IMR-90 (cell line): ENCODE data around the gene PCDHGA6. TPM values are rescaled to one million over a fixed set of nuclear protein-coding genes. Genes with fewer than 3 reads are reported as not detected.

Experiments
- ATAC-seq: fragments of 200-7000 bp; cut with Tn5 transposase; 2 replicates; pipeline ENCODE4 v1.9.1; 2020; ENCODE audit warnings: low read depth, mild to moderate bottlenecking, moderate library complexity
- BruUV-seq: library from RNA; stranded (reverse); fragments of 400-500 nt; replicated peaks from 2 replicates; lab custom pipeline; 2021; lab: Mats Ljungman, UMichigan
- CTCF ChIA-PET: fragments of 300-600 bp; formaldehyde crosslinking; extraction: SDS; loops from one replicate; lab custom pipeline; 2021; ENCODE audit warnings: antibody characterized with exemption; lab: Yijun Ruan, JAX
- POLR2A ChIA-PET: fragments of 300-600 bp; sonication (Branson Sonifier 250); formaldehyde crosslinking; loops from one replicate; lab custom pipeline; 2022; ENCODE audit warnings: antibody characterized with exemption; ENCODE audit not compliant: unreplicated experiment; lab: Charles Lee
- DNase-seq: peaks from one replicate; pipeline ENCODE4 v3.0.0; 2013
- H2AFZ ChIP-seq: replicated peaks from 2 replicates; pipeline ENCODE3; 2013; ENCODE audit warnings: low read length, mild to moderate bottlenecking; ENCODE audit not compliant: poor library complexity
- H2AK5ac ChIP-seq: 2 replicates; pipeline ENCODE4 v1.6.1; 2013; ENCODE audit warnings: low read depth, low read length, inconsistent platforms
- H2AK9ac ChIP-seq: replicated peaks from 2 replicates; pipeline ENCODE3; 2013; ENCODE audit warnings: mild to moderate bottlenecking, low read depth, low read length, moderate library complexity; ENCODE audit not compliant: poor library complexity
- H2BK120ac ChIP-seq: 2 replicates; pipeline ENCODE4 v1.6.1; 2013; ENCODE audit warnings: low read depth, low read length, inconsistent platforms
- H2BK15ac ChIP-seq: 3 replicates; pipeline ENCODE4 v1.6.1; 2013; ENCODE audit warnings: low read depth, low read length, inconsistent platforms
- H2BK20ac ChIP-seq: 2 replicates; pipeline ENCODE4 v1.6.1; 2013; ENCODE audit warnings: low read depth, mild to moderate bottlenecking, inconsistent platforms, low read length, moderate library complexity
- H2BK5ac ChIP-seq: 2 replicates; pipeline ENCODE4 v1.6.1; 2013; ENCODE audit warnings: mild to moderate bottlenecking, low read depth, low read length, inconsistent platforms; ENCODE audit not compliant: poor library complexity, severe bottlenecking
- H3K14ac ChIP-seq: replicated peaks from 2 replicates; pipeline ENCODE4 v1.6.1; 2013; ENCODE audit warnings: low read depth, low read length, inconsistent platforms
- H3K18ac ChIP-seq: 2 replicates; pipeline ENCODE4 v1.6.1; 2013; ENCODE audit warnings: low read depth, low read length, control low read depth
- H3K23ac ChIP-seq: 2 replicates; pipeline ENCODE4 v1.6.1; 2013; ENCODE audit warnings: low read depth, low read length, inconsistent platforms
- H3K27ac ChIP-seq: 2 replicates; pipeline ENCODE4 v1.5.1; 2013; ENCODE audit warnings: mild to moderate bottlenecking, control low read depth, low read length; ENCODE audit not compliant: insufficient read depth
- H3K27me3 ChIP-seq: 2 replicates; pipeline ENCODE4 v1.6.1; 2013; ENCODE audit warnings: low read length; ENCODE audit not compliant: control insufficient read depth, insufficient read depth
- H3K36me3 ChIP-seq: 2 replicates; pipeline ENCODE4 v1.6.1; 2013; ENCODE audit warnings: low read length, mixed read lengths; ENCODE audit not compliant: control insufficient read depth, insufficient read depth
- H3K4ac ChIP-seq: 2 replicates; pipeline ENCODE4 v1.6.1; 2013; ENCODE audit warnings: low read depth, low read length, inconsistent platforms
- H3K4me1 ChIP-seq: 2 replicates; pipeline ENCODE4 v1.6.1; 2013; ENCODE audit warnings: low read length, mixed read lengths; ENCODE audit not compliant: control insufficient read depth, insufficient read depth
- H3K4me2 ChIP-seq: 2 replicates; pipeline ENCODE4 v1.6.1; 2013; ENCODE audit warnings: low read depth, mild to moderate bottlenecking, control low read depth, low read length, moderate library complexity
- H3K4me3 ChIP-seq: 2 replicates; pipeline ENCODE4 v1.5.1; 2013; ENCODE audit warnings: low read depth, mild to moderate bottlenecking, control low read depth, low read length, moderate library complexity; ENCODE audit not compliant: insufficient read depth
- H3K56ac ChIP-seq: 2 replicates; pipeline ENCODE4 v1.6.1; 2013; ENCODE audit warnings: low read length, inconsistent platforms; ENCODE audit not compliant: insufficient read depth; ENCODE audit errors: extremely low read depth
- H3K79me1 ChIP-seq, 2 experiments: 2 replicates each; pipeline ENCODE4 v1.6.1; 2013; ENCODE audit warnings: low read length in 2 of 2, inconsistent platforms in 1 of 2, low read depth in 1 of 2
- H3K9ac ChIP-seq: 2 replicates; pipeline ENCODE4 v1.6.1; 2013; ENCODE audit warnings: low read depth, low read length, control low read depth
- H3K9me1 ChIP-seq: 2 replicates; pipeline ENCODE4 v1.6.1; 2013; ENCODE audit warnings: low read length, inconsistent platforms; ENCODE audit not compliant: insufficient read depth
- H3K9me3 ChIP-seq: 2 replicates; pipeline ENCODE4 v1.6.1; 2013; ENCODE audit warnings: low read length; ENCODE audit not compliant: control insufficient read depth, insufficient read depth
- H4K20me1 ChIP-seq: 2 replicates; pipeline ENCODE4 v1.6.1; 2013; ENCODE audit warnings: low read length, inconsistent platforms; ENCODE audit not compliant: insufficient read depth
- H4K5ac ChIP-seq: 2 replicates; pipeline ENCODE4 v1.6.1; 2013; ENCODE audit warnings: mild to moderate bottlenecking, low read depth, low read length, control low read depth
- H4K8ac ChIP-seq, 2 experiments: 2 replicates each; pipeline ENCODE4 v1.6.1; 2013; ENCODE audit warnings: low read depth in 2 of 2, low read length in 2 of 2, control low read depth in 1 of 2, inconsistent platforms in 1 of 2
- H4K91ac ChIP-seq: 2 replicates; pipeline ENCODE4 v1.6.1; 2013; ENCODE audit warnings: low read depth, low read length, inconsistent platforms; ENCODE audit not compliant: insufficient read depth
- BHLHE40 ChIP-seq: fragments of 150-350 bp; IDR thresholded peaks from 2 replicates; pipeline ENCODE4 v1.6.1; 2016; ENCODE audit warnings: mild to moderate bottlenecking, low read depth, low read length
- CEBPB ChIP-seq: IDR thresholded peaks from 2 replicates; pipeline ENCODE4 v1.6.1; 2012; ENCODE audit warnings: low read depth, low read length, improper control_type of control experiment
- RAD21 ChIP-seq: IDR thresholded peaks from 2 replicates; pipeline ENCODE4 v1.6.1; 2012; ENCODE audit warnings: low read length, improper control_type of control experiment
- SMC3 ChIP-seq: fragments of 150-350 bp; IDR thresholded peaks from 2 replicates; pipeline ENCODE4 v1.6.1; 2016; ENCODE audit warnings: low read depth, mild to moderate bottlenecking, antibody characterized with exemption, low read length, moderate library complexity
- WGBS, 2 experiments: methylation state at CpG; one replicate each; pipeline versions ENCODE4 v1.1.5 to v1.1.7; 2013; ENCODE audit warnings: missing lambda C conversion rate in 2 of 2; ENCODE audit not compliant: insufficient read length in 1 of 2; ENCODE audit errors: extremely low coverage in 2 of 2; 5-methylcytosine and 5-hydroxymethylcytosine counted together
- dilution Hi-C: fragments of 300-500 bp; cut with HindIII; formaldehyde crosslinking; loops from one replicate; pipeline ENCODE4 v1.14.3; 2018; ENCODE audit warnings: low sequenced_read_pairs; ENCODE audit not compliant: unreplicated experiment
- in situ Hi-C: fragments of 300-500 bp; cut with MboI; formaldehyde crosslinking; loops from 3 replicates; pipeline ENCODE4 v1.14.3; 2019; ENCODE audit warnings: low sequenced_read_pairs, inconsistent platforms, mixed read lengths
- intact Hi-C: fragments of 100-400 bp; cut with micrococcal nuclease; formaldehyde crosslinking; loops from 2 replicates; pipeline ENCODE4 v1.10.0; 2022
- polyA plus RNA-seq, 3 experiments: library from polyadenylated mRNA; depleted of rRNA; stranded (reverse); fragments of >200 nt; gene quantifications; 2 replicates each; pipeline ENCODE4 v1.2.3, GENCODE V29; 2012; ENCODE audit warnings: low replicate concordance in 1 of 3
- total RNA-seq: library from RNA; depleted of rRNA; stranded (reverse); fragments of >200 nt; gene quantifications from 2 replicates; pipeline ENCODE4 v1.2.3, GENCODE V29; 2012
- TF ChIP-seq, protein P1 (sequence below): conservative IDR thresholded peaks from 2 replicates; pipeline ENCODE4 v1.5.1; 2012; ENCODE audit warnings: mild to moderate bottlenecking, low read depth, low read length, improper control_type of control experiment

PCDHGA6 gene
- total and polyA plus RNA-seq, 2 of the 4 experiments (the other 2 are of a cell fraction) = 4.1 to 4.7 TPM

- TF ChIP-seq BHLHE40 (no peak), RAD21 (peak; percentile 56), SMC3 (0 out of 2 replicates have a peak, but pooled peaks have one; percentile 26), CEBPB (peak; percentile 34; the same call in 1 of the 2 replicates)
- TF ChIP-seq, protein P1, sequence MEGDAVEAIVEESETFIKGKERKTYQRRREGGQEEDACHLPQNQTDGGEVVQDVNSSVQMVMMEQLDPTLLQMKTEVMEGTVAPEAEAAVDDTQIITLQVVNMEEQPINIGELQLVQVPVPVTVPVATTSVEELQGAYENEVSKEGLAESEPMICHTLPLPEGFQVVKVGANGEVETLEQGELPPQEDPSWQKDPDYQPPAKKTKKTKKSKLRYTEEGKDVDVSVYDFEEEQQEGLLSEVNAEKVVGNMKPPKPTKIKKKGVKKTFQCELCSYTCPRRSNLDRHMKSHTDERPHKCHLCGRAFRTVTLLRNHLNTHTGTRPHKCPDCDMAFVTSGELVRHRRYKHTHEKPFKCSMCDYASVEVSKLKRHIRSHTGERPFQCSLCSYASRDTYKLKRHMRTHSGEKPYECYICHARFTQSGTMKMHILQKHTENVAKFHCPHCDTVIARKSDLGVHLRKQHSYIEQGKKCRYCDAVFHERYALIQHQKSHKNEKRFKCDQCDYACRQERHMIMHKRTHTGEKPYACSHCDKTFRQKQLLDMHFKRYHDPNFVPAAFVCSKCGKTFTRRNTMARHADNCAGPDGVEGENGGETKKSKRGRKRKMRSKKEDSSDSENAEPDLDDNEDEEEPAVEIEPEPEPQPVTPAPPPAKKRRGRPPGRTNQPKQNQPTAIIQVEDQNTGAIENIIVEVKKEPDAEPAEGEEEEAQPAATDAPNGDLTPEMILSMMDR = peak; percentile 54
- Histone ChIP-seq H2BK15ac (no peak within 1 kb of the TSS; the same call in 2 of the 3 replicates), H4K8ac (peak within 1 kb of the TSS in 1 of 2 experiments; percentile 71; a peak in 1 of 4 replicates), H3K79me1 (no peaks in the 10 kb centered on the region), H3K4me3 (peak within 1 kb of the TSS; percentile 50), H2BK5ac (peak within 1 kb of the TSS; percentile 44), H3K9ac (no peak within 1 kb of the TSS; the same call in 1 of the 2 replicates), H3K18ac (peak within 1 kb of the TSS; percentile 22; the same call in 1 of the 2 replicates), H2AK5ac (no peak within 1 kb of the TSS), H3K4me2 (peak within 1 kb of the TSS; percentile 58), H3K9me1 (no peaks in the 10 kb centered on the region), H2BK120ac (no peak within 1 kb of the TSS), H3K9me3 (peaks cover 32% of the 10 kb centered on the region), H3K36me3 (peaks cover 2% of the 10 kb centered on the region; the same call in 1 of the 2 replicates), H4K5ac (peak within 1 kb of the TSS; percentile 33; the same call in 1 of the 2 replicates), H3K14ac (no peak within 1 kb of the TSS; the same call in 1 of the 2 replicates), H2AFZ (peak within 1 kb of the TSS; percentile 96), H3K4ac (peak within 1 kb of the TSS; percentile 43; the same call in 1 of the 2 replicates), H3K27ac (no peak within 1 kb of the TSS), H3K4me1 (no peaks in the 10 kb centered on the region), H2BK20ac (no peak within 1 kb of the TSS), H4K20me1 (no peaks in the 10 kb centered on the region), H2AK9ac (peak within 1 kb of the TSS; percentile 25), H3K23ac (no peak within 1 kb of the TSS), H4K91ac (peak within 1 kb of the TSS; percentile 28; the same call in 1 of the 2 replicates), H3K27me3 (no peaks in the 10 kb centered on the region; the same call in 1 of the 2 replicates), H3K56ac (peak within 1 kb of the TSS; percentile 68; the same call in 1 of the 2 replicates)
- intact Hi-C loops (no loop called here), dilution Hi-C loops (no loop called here), in situ Hi-C loops (no loop called here)
- no TSS peak for BruUV-seq
- no CpG with 5 or more reads among the region's 27 CpGs for WGBS, 2 experiments
- POLR2A ChIA-PET = no interaction called here
- CTCF ChIA-PET = interaction anchor here (0.7 to 1.9 kb wide), 5 partner anchors 8 to 554 kb away, joined by 3 to 6 read pairs (median 3); partner anchors contain the start of gene PCDHGA1
- peak; percentile 66 for DNase-seq
- ATAC-seq = peak; percentile 79
Measured at GRCh38 chr5:141338538-141339306, 35.0 kb upstream of the PCDHGA6 start, which contains the start of gene PCDHGA2. Gene PCDHGA2, plus strand, starts transcription at chr5:141338760.
